HEK293 (cell line): Measurements from ENCODE around the gene TRAF6.

ENCODE experiments used
- CTCF ChIA-PET: fragments of 350-600 bp; formaldehyde crosslinking; extraction: SDS; loops from one replicate; lab custom pipeline; 2021; ENCODE audit warnings: antibody characterized with exemption; lab: Yijun Ruan, JAX
- POLR2A ChIA-PET: fragments of 300-600 bp; formaldehyde crosslinking; extraction: SDS; loops from one replicate; lab custom pipeline; 2020; ENCODE audit warnings: antibody characterized with exemption, inconsistent platforms; lab: Yijun Ruan, JAX
- H3K27ac ChIP-seq: fragments of 200-500 bp; sonication (Bioruptor generic); 2 replicates; pipeline ENCODE4 v1.5.1; 2014; ENCODE audit warnings: low read depth, low read length, control low read depth, inconsistent platforms; ENCODE audit errors: extremely low read depth
- H3K36me3 ChIP-seq, 2 experiments: fragments of 200-500 bp in 1 of 2; sonication (Bioruptor generic) in 1 of 2; 1 replicate in 1 of 2; 2 replicates in 1 of 2; pipeline ENCODE4 v1.5.1; 2014 to 2017; ENCODE audit warnings: inconsistent platforms in 2 of 2, low read length in 2 of 2; ENCODE audit not compliant: control insufficient read depth in 2 of 2, insufficient read depth in 1 of 2
- H3K4me1 ChIP-seq: fragments of 200-500 bp; sonication (Bioruptor generic); 2 replicates; pipeline ENCODE4 v1.5.1; 2014; ENCODE audit warnings: mild to moderate bottlenecking, low read length, inconsistent platforms; ENCODE audit not compliant: control insufficient read depth, insufficient read depth
- H3K4me3 ChIP-seq: 2 replicates; pipeline ENCODE4 v1.5.1; 2011; ENCODE audit warnings: low read depth, mild to moderate bottlenecking, control low read depth, low read length, moderate library complexity
- H3K9me3 ChIP-seq: fragments of 200-500 bp; sonication (Bioruptor generic); 2 replicates; pipeline ENCODE4 v1.5.1; 2014; ENCODE audit warnings: low read depth, low read length, inconsistent platforms; ENCODE audit not compliant: control insufficient read depth, insufficient read depth
- GFI1B ChIP-seq: fragments of 450-650 bp; formaldehyde crosslinking; IDR thresholded peaks from 2 replicates; pipeline ENCODE4 v1.5.1; 2016; ENCODE audit warnings: missing biosample characterization, missing genetic modification characterization
- GLI4 ChIP-seq: fragments of 450-650 bp; formaldehyde crosslinking; IDR thresholded peaks from 2 replicates; pipeline ENCODE4 v1.5.1; 2016; ENCODE audit warnings: missing biosample characterization, missing genetic modification characterization
- KLF8 ChIP-seq: fragments of 450-650 bp; formaldehyde crosslinking; IDR thresholded peaks from 2 replicates; pipeline ENCODE4 v1.5.1; 2016; ENCODE audit warnings: missing biosample characterization, missing genetic modification characterization
- TCF7L2 ChIP-seq: IDR thresholded peaks from 2 replicates; pipeline ENCODE4 v1.6.1; 2011; ENCODE audit warnings: low read depth, mild to moderate bottlenecking, inconsistent platforms, low read length, moderate library complexity, borderline replicate concordance
- ZBTB21 ChIP-seq: fragments of 450-650 bp; formaldehyde crosslinking; IDR thresholded peaks from 2 replicates; pipeline ENCODE4 v1.5.1; 2017; ENCODE audit warnings: missing biosample characterization, missing genetic modification characterization
- ZBTB8A ChIP-seq: fragments of 450-650 bp; formaldehyde crosslinking; IDR thresholded peaks from 2 replicates; pipeline ENCODE4 v1.5.1; 2016; ENCODE audit warnings: missing biosample characterization, missing genetic modification characterization
- ZFP3 ChIP-seq: fragments of 450-650 bp; formaldehyde crosslinking; IDR thresholded peaks from 2 replicates; pipeline ENCODE4 v1.5.1; 2016; ENCODE audit warnings: low read depth, missing biosample characterization, missing genetic modification characterization
- ZNF10 ChIP-seq: fragments of 450-650 bp; formaldehyde crosslinking; IDR thresholded peaks from 2 replicates; pipeline ENCODE4 v1.5.1; 2017; ENCODE audit warnings: missing biosample characterization, missing genetic modification characterization
- ZNF132 ChIP-seq: fragments of 450-650 bp; formaldehyde crosslinking; IDR thresholded peaks from 2 replicates; pipeline ENCODE4 v1.5.1; 2017; ENCODE audit warnings: missing biosample characterization, missing genetic modification characterization, borderline replicate concordance
- ZNF138 ChIP-seq: fragments of 450-650 bp; formaldehyde crosslinking; IDR thresholded peaks from 2 replicates; pipeline ENCODE4 v1.5.1; 2016; ENCODE audit warnings: missing biosample characterization, missing genetic modification characterization, borderline replicate concordance
- ZNF155 ChIP-seq: fragments of 450-650 bp; formaldehyde crosslinking; IDR thresholded peaks from 2 replicates; pipeline ENCODE4 v1.5.1; 2016; ENCODE audit warnings: missing biosample characterization, missing genetic modification characterization
- ZNF16 ChIP-seq: fragments of 450-650 bp; formaldehyde crosslinking; IDR thresholded peaks from 2 replicates; pipeline ENCODE4 v1.5.1; 2016; ENCODE audit warnings: low read depth, missing biosample characterization, missing genetic modification characterization
- ZNF184 ChIP-seq: fragments of 450-650 bp; IDR thresholded peaks from 2 replicates; pipeline ENCODE4 v1.5.1; 2018; ENCODE audit warnings: missing biosample characterization, mild to moderate bottlenecking, missing genetic modification characterization
- ZNF248 ChIP-seq: fragments of 450-650 bp; formaldehyde crosslinking; IDR thresholded peaks from 2 replicates; pipeline ENCODE4 v1.5.1; 2017; ENCODE audit warnings: missing biosample characterization, missing genetic modification characterization
- ZNF311 ChIP-seq: fragments of 450-650 bp; formaldehyde crosslinking; IDR thresholded peaks from 2 replicates; pipeline ENCODE4 v1.5.1; 2017; ENCODE audit warnings: missing biosample characterization, missing genetic modification characterization, borderline replicate concordance
- ZNF324 ChIP-seq: fragments of 450-650 bp; formaldehyde crosslinking; IDR thresholded peaks from 2 replicates; pipeline ENCODE4 v1.5.1; 2016; ENCODE audit warnings: missing biosample characterization, missing genetic modification characterization
- ZNF354C ChIP-seq: fragments of 450-650 bp; formaldehyde crosslinking; IDR thresholded peaks from 2 replicates; pipeline ENCODE4 v1.5.1; 2016; ENCODE audit warnings: missing biosample characterization, missing genetic modification characterization, low read depth, borderline replicate concordance
- ZNF394 ChIP-seq: fragments of 450-650 bp; formaldehyde crosslinking; IDR thresholded peaks from 2 replicates; pipeline ENCODE4 v1.5.1; 2016; ENCODE audit warnings: missing biosample characterization, missing genetic modification characterization, mild to moderate bottlenecking, moderate library complexity, borderline replicate concordance
- ZNF549 ChIP-seq: fragments of 450-650 bp; IDR thresholded peaks from 2 replicates; pipeline ENCODE4 v1.5.1; 2018; ENCODE audit warnings: missing biosample characterization, missing genetic modification characterization, mild to moderate bottlenecking, inconsistent platforms, moderate library complexity
- ZNF560 ChIP-seq: fragments of 450-650 bp; formaldehyde crosslinking; IDR thresholded peaks from 2 replicates; pipeline ENCODE4 v1.5.1; 2017; ENCODE audit warnings: missing biosample characterization, missing genetic modification characterization, borderline replicate concordance
- ZNF623 ChIP-seq: fragments of 450-650 bp; formaldehyde crosslinking; IDR thresholded peaks from 2 replicates; pipeline ENCODE4 v1.5.1; 2016; ENCODE audit warnings: missing biosample characterization, missing genetic modification characterization
- ZNF677 ChIP-seq: fragments of 450-650 bp; IDR thresholded peaks from 2 replicates; pipeline ENCODE4 v1.5.0; 2018; ENCODE audit warnings: missing biosample characterization, mild to moderate bottlenecking, missing genetic modification characterization, moderate library complexity
- ZNF707 ChIP-seq: fragments of 450-650 bp; formaldehyde crosslinking; IDR thresholded peaks from 2 replicates; pipeline ENCODE4 v1.5.1; 2016; ENCODE audit warnings: missing biosample characterization, missing genetic modification characterization
- ZNF768 ChIP-seq: fragments of 450-650 bp; formaldehyde crosslinking; IDR thresholded peaks from 2 replicates; pipeline ENCODE4 v1.5.1; 2018; ENCODE audit warnings: missing biosample characterization, mild to moderate bottlenecking, missing genetic modification characterization
- ZNF791 ChIP-seq: fragments of 450-650 bp; formaldehyde crosslinking; IDR thresholded peaks from 2 replicates; pipeline ENCODE4 v1.5.1; 2016; ENCODE audit warnings: missing biosample characterization, missing genetic modification characterization
- ZNF792 ChIP-seq: fragments of 450-650 bp; formaldehyde crosslinking; IDR thresholded peaks from 2 replicates; pipeline ENCODE4 v1.5.1; 2016; ENCODE audit warnings: missing biosample characterization, missing genetic modification characterization
- ZSCAN16 ChIP-seq: fragments of 450-650 bp; formaldehyde crosslinking; IDR thresholded peaks from 2 replicates; pipeline ENCODE4 v1.5.1; 2016; ENCODE audit warnings: missing biosample characterization, missing genetic modification characterization
- ZSCAN30 ChIP-seq: fragments of 450-650 bp; IDR thresholded peaks from 2 replicates; pipeline ENCODE4 v1.5.1; 2018; ENCODE audit warnings: missing biosample characterization, mild to moderate bottlenecking, missing genetic modification characterization, moderate library complexity
- TF ChIP-seq, protein P1 (sequence below): fragments of 450-650 bp; formaldehyde crosslinking; IDR thresholded peaks from 2 replicates; pipeline ENCODE4 v1.5.1; 2016; ENCODE audit warnings: missing biosample characterization, missing genetic modification characterization
- TF ChIP-seq, protein P2 (sequence below): fragments of 450-650 bp; formaldehyde crosslinking; IDR thresholded peaks from 2 replicates; pipeline ENCODE4 v1.5.1; 2017; ENCODE audit warnings: missing biosample characterization, missing genetic modification characterization
- TF ChIP-seq, protein P3 (sequence below): fragments of 450-650 bp; formaldehyde crosslinking; IDR thresholded peaks from 2 replicates; pipeline ENCODE4 v1.5.1; 2017; ENCODE audit warnings: missing biosample characterization, mild to moderate bottlenecking, missing genetic modification characterization, moderate library complexity
- TF ChIP-seq, protein P4 (sequence below): fragments of 450-650 bp; formaldehyde crosslinking; IDR thresholded peaks from 2 replicates; pipeline ENCODE4 v1.5.1; 2016; ENCODE audit warnings: missing biosample characterization, missing genetic modification characterization

The TRAF6 gene

DNA sequence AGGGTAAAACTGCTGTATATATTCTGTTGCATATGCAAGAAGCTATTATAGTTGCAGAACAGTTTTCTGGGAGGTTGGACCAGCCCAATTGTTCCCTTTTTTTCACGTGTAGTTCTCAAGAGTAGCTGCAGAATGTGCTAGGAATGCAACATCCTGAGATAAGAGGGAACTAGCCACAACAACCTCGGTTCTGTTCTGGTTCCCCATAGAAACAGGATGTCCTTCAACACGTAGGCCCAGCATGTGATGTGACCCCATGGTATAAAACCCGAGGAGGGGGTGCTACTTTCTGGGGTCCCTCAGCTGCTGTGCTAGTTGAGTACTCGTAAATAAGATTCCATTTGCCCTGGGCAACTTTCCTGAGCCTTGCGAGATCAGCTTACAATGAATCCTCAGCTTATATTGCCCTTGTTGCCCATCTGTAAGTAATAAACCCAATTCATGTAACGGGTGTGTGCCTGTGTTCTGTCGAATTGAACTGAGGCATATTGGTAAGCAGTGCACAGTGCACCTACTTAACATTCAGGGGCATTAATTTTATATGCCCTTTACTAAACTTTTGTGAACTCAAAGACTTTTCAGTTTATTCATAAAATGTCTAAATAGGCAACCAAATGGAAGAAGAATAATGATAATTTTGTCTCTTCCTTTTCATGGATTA, 23.0 kb upstream of the TRAF6 start:
- TF ChIP-seq ZSCAN16 (tag by site-specific recombination) (no peak), ZNF792 (tag by site-specific recombination) (no peak), ZNF16 (no peak), ZNF155 (tag by site-specific recombination) (no peak), ZBTB8A (tag by site-specific recombination) (no peak), GFI1B (tag by site-specific recombination) (no peak), GLI4 (tag by site-specific recombination) (no peak), KLF8 (tag by site-specific recombination) (no peak), ZNF138 (tag by site-specific recombination) (no peak), ZNF560 (tag by site-specific recombination) (no peak), ZNF10 (tag by site-specific recombination) (no peak), ZNF677 (tag by site-specific recombination) (no peak), ZNF311 (tag by site-specific recombination) (no peak), ZFP3 (no peak), ZNF768 (tag by site-specific recombination) (no peak), TCF7L2 (no peak), ZNF184 (no peak), ZNF354C (tag by site-specific recombination) (no peak)
- TF ChIP-seq, protein P1, sequence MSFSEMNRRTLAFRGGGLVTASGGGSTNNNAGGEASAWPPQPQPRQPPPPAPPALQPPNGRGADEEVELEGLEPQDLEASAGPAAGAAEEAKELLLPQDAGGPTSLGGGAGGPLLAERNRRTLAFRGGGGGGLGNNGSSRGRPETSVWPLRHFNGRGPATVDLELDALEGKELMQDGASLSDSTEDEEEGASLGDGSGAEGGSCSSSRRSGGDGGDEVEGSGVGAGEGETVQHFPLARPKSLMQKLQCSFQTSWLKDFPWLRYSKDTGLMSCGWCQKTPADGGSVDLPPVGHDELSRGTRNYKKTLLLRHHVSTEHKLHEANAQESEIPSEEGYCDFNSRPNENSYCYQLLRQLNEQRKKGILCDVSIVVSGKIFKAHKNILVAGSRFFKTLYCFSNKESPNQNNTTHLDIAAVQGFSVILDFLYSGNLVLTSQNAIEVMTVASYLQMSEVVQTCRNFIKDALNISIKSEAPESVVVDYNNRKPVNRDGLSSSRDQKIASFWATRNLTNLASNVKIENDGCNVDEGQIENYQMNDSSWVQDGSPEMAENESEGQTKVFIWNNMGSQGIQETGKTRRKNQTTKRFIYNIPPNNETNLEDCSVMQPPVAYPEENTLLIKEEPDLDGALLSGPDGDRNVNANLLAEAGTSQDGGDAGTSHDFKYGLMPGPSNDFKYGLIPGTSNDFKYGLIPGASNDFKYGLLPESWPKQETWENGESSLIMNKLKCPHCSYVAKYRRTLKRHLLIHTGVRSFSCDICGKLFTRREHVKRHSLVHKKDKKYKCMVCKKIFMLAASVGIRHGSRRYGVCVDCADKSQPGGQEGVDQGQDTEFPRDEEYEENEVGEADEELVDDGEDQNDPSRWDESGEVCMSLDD (tag by site-specific recombination) = no peak
- TF ChIP-seq, protein P2, sequence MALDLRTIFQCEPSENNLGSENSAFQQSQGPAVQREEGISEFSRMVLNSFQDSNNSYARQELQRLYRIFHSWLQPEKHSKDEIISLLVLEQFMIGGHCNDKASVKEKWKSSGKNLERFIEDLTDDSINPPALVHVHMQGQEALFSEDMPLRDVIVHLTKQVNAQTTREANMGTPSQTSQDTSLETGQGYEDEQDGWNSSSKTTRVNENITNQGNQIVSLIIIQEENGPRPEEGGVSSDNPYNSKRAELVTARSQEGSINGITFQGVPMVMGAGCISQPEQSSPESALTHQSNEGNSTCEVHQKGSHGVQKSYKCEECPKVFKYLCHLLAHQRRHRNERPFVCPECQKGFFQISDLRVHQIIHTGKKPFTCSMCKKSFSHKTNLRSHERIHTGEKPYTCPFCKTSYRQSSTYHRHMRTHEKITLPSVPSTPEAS (tag by site-specific recombination) = no peak
- Histone ChIP-seq H3K36me3 (no peaks in the 10 kb centered on the region), H3K9me3 (no peaks in the 10 kb centered on the region), H3K4me1 (no peaks in the 10 kb centered on the region), H3K4me3 (no peak overlapping the region), H3K27ac (no peak overlapping the region)
- CTCF ChIA-PET = interaction anchor here (0.6 to 1.0 kb wide), 2 partner anchors 29 to 1982 kb away, joined by 3 read pairs; no protein-coding TSS in a partner anchor
- POLR2A ChIA-PET = no interaction called here

DNA sequence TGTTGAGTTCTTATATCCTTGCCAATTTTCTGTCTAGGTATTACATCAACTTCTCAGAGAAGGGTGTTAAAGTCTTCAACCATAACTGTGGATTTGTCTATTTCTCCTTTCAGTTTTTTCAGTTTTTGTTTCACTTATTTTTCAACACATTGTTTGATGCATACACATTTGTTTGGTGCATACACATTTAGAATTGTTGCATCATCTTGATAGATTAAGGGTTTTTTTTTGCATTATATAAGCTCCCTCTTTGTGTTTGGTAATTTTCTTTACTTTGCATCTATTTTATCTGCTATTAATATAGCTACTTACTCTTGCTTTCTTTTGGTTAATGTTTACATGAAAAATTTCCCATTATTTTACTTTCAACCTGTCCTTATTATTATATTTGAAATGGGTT, 20.8 kb upstream of the TRAF6 start:
- no peak overlapping the region for H3K27ac ChIP-seq
- no peaks in the 10 kb centered on the region for H3K9me3 ChIP-seq
- H3K4me3 ChIP-seq = no peak overlapping the region
- ChIA-PET CTCF (interaction anchor here (0.6 kb wide), 1 partner anchor 21 kb away, joined by 3 read pairs; the partner anchor contains the start of gene TRAF6), POLR2A (no interaction called here)
- H3K36me3 ChIP-seq = no peaks in the 10 kb centered on the region
- H3K4me1 ChIP-seq = no peaks in the 10 kb centered on the region
- TF ChIP-seq ZNF791 (tag by site-specific recombination) (no peak), ZNF707 (no peak), ZNF394 (no peak), ZNF132 (tag by site-specific recombination) (no peak), ZNF623 (tag by site-specific recombination) (no peak), ZNF248 (tag by site-specific recombination) (no peak), ZBTB21 (tag by site-specific recombination) (no peak), ZNF549 (no peak), ZSCAN30 (tag by site-specific recombination) (no peak), ZNF324 (tag by site-specific recombination) (no peak)
- TF ChIP-seq, protein P3, sequence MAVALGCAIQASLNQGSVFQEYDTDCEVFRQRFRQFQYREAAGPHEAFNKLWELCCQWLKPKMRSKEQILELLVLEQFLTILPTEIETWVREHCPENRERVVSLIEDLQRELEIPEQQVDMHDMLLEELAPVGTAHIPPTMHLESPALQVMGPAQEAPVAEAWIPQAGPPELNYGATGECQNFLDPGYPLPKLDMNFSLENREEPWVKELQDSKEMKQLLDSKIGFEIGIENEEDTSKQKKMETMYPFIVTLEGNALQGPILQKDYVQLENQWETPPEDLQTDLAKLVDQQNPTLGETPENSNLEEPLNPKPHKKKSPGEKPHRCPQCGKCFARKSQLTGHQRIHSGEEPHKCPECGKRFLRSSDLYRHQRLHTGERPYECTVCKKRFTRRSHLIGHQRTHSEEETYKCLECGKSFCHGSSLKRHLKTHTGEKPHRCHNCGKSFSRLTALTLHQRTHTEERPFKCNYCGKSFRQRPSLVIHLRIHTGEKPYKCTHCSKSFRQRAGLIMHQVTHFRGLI (tag by site-specific recombination) = no peak
- TF ChIP-seq, protein P4, sequence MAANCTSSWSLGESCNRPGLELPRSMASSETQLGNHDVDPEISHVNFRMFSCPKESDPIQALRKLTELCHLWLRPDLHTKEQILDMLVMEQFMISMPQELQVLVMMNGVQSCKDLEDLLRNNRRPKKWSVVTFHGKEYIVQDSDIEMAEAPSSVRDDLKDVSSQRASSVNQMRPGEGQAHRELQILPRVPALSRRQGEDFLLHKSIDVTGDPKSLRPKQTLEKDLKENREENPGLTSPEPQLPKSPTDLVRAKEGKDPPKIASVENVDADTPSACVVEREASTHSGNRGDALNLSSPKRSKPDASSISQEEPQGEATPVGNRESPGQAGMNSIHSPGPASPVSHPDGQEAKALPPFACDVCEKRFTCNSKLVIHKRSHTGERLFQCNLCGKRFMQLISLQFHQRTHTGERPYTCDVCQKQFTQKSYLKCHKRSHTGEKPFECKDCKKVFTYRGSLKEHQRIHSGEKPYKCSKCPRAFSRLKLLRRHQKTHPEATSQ (tag by site-specific recombination) = no peak
